ENCODE measurements around the gene SH3BP2. TPM values are rescaled to one million over a fixed set of nuclear protein-coding genes. Genes with fewer than 3 reads are reported as not detected.

Gene SH3BP2
- total RNA-seq, 1 experiment from 2014 or later, result 52.8 TPM

DNA sequence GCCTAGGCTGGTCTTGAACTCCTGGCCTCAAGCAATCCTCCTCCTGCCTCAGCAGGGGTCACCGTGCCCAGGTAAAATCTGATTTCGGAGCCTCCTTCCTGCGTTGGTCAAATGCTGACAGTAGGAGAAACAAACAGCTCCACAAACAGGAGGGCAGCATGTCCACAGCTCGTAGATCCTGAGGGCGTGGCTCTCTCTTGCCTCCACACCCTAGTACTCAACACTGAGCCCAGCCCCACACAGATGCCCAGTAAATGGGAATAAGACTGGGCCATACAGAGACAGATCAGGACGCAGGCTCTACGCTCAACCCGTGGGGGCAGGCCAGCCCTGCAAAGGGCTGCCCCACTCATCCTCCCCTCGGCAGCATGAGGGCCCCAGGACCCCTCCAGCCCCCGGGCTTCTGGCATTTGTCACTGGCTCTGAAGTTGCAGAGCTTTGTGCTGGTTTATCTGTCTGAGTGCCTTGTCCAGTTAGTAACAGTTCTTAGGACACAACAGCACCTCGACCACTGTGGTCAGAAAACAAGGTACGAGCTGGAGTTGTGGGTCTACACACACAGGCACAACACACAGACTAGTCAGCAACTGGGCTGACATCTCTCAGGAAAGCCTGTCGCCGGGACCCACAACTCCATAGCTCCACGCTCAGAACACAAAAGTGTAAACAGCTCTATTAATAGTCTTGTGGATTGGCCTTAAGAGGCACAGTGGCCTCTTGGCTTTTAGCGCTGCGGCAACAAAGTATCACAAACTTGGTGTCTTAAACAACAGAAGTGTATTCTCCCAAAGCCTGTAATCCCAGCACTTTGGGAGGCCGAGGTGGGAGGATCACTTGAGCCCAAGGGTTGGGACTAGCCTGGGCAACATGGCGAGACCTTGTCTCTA lies 41.9 kb upstream of the SH3BP2 start (continued):
- TF ChIP-seq, protein P1, sequence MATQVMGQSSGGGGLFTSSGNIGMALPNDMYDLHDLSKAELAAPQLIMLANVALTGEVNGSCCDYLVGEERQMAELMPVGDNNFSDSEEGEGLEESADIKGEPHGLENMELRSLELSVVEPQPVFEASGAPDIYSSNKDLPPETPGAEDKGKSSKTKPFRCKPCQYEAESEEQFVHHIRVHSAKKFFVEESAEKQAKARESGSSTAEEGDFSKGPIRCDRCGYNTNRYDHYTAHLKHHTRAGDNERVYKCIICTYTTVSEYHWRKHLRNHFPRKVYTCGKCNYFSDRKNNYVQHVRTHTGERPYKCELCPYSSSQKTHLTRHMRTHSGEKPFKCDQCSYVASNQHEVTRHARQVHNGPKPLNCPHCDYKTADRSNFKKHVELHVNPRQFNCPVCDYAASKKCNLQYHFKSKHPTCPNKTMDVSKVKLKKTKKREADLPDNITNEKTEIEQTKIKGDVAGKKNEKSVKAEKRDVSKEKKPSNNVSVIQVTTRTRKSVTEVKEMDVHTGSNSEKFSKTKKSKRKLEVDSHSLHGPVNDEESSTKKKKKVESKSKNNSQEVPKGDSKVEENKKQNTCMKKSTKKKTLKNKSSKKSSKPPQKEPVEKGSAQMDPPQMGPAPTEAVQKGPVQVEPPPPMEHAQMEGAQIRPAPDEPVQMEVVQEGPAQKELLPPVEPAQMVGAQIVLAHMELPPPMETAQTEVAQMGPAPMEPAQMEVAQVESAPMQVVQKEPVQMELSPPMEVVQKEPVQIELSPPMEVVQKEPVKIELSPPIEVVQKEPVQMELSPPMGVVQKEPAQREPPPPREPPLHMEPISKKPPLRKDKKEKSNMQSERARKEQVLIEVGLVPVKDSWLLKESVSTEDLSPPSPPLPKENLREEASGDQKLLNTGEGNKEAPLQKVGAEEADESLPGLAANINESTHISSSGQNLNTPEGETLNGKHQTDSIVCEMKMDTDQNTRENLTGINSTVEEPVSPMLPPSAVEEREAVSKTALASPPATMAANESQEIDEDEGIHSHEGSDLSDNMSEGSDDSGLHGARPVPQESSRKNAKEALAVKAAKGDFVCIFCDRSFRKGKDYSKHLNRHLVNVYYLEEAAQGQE (IDR thresholded peaks at IDR 0.05; ENCODE audit: low read depth), result no peak
- no peak for TF ChIP-seq FOSL1 (IDR thresholded peaks at IDR 0.05; ENCODE audit: low read depth)
- no peak for TF ChIP-seq SRF (IDR thresholded peaks at IDR 0.05; ENCODE audit: low read depth)
- no peak for TF ChIP-seq EZH2 (IDR thresholded peaks at IDR 0.05)

DNA sequence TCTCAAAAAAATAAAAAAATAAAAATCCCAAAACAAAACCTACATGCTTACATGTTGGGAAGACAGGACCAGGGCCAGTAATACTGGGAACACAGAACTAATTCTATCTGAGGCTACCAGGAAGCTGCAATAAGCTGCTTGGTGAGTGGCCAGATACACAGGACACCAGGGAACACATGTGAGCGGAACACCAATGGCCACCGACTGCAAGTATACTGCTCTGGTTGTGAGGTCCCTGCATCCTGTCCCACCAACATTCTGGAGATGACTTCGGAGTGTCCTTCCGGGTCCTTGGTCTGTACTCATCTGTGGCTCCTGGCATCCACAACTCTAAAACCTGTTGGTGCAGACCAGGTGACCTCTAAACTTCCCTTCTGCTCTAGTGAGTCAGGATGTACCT lies 39.4 kb upstream of the SH3BP2 start:
- no TSS peak for BruUV-seq (replicated peaks)
- no peak overlapping the region for H3K4me3 ChIP-seq (replicated peaks in 1 of 2; ENCODE audit: low read depth in 1 of 2, low read length in 2 of 2)
- H3K9me2 ChIP-seq (ENCODE audit: insufficient read depth), result no peaks in the 10 kb centered on the region
- DNase-seq (ENCODE audit: low read depth, low spot score) (no peak), ATAC-seq (no peak)
- no peak overlapping the region for H3K9ac ChIP-seq (ENCODE audit: low read length)
- no peaks in the 10 kb centered on the region for H3K27me3 ChIP-seq (ENCODE audit: insufficient read depth, low read length)
- ChIA-PET POLR2A (no interaction called here), CTCF (no interaction called here), RAD21 (ENCODE audit: low non-redundant PET in 1 of 2, low total read pairs in 2 of 2, uncharacterized antibody in 2 of 2, unreplicated experiment in 2 of 2) (no interaction called here)
- H4K20me1 ChIP-seq (ENCODE audit: insufficient read depth), result no peaks in the 10 kb centered on the region
- TF ChIP-seq CBX3 (IDR thresholded peaks at IDR 0.05; ENCODE audit: low read depth), result no peak
- no peak for TF ChIP-seq ZNF274 (IDR thresholded peaks at IDR 0.05; ENCODE audit: low read depth, low read length)
- no peak for TF ChIP-seq JUND (IDR thresholded peaks at IDR 0.05)
- TF ChIP-seq, protein P2, sequence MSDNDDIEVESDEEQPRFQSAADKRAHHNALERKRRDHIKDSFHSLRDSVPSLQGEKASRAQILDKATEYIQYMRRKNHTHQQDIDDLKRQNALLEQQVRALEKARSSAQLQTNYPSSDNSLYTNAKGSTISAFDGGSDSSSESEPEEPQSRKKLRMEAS (IDR thresholded peaks at IDR 0.05), result no peak
- TF ChIP-seq, protein P3, sequence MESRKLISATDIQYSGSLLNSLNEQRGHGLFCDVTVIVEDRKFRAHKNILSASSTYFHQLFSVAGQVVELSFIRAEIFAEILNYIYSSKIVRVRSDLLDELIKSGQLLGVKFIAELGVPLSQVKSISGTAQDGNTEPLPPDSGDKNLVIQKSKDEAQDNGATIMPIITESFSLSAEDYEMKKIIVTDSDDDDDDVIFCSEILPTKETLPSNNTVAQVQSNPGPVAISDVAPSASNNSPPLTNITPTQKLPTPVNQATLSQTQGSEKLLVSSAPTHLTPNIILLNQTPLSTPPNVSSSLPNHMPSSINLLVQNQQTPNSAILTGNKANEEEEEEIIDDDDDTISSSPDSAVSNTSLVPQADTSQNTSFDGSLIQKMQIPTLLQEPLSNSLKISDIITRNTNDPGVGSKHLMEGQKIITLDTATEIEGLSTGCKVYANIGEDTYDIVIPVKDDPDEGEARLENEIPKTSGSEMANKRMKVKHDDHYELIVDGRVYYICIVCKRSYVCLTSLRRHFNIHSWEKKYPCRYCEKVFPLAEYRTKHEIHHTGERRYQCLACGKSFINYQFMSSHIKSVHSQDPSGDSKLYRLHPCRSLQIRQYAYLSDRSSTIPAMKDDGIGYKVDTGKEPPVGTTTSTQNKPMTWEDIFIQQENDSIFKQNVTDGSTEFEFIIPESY (IDR thresholded peaks at IDR 0.05; ENCODE audit: extremely low read depth, insufficient replicate concordance, low read length), result no peak
- TF ChIP-seq ELF1 (IDR thresholded peaks at IDR 0.05; ENCODE audit: borderline replicate concordance, low read depth), result no peak
- no peak for TF ChIP-seq EGR1 (IDR thresholded peaks at IDR 0.05; ENCODE audit: low read depth)
- TF ChIP-seq SRF (IDR thresholded peaks at IDR 0.05; ENCODE audit: low read depth), result no peak
- TF ChIP-seq, protein P1 (IDR thresholded peaks at IDR 0.05; ENCODE audit: low read depth), result no peak
- no peak for TF ChIP-seq EZH2 (IDR thresholded peaks at IDR 0.05)
- no peak overlapping the region for H2AFZ ChIP-seq (ENCODE audit: low read depth, low read length, poor library complexity, severe bottlenecking)
- no peak overlapping the region for H3K27ac ChIP-seq (ENCODE audit: low read depth, low read length)
- intact Hi-C loops (cut with micrococcal nuclease), result no loop called here
- H3K9me3 ChIP-seq (ENCODE audit: control insufficient read depth in 1 of 2, insufficient read depth in 1 of 2, low read depth in 1 of 2, low read length in 2 of 2), result no peaks in the 10 kb centered on the region
- peaks cover 62% of the 10 kb centered on the region for H3K79me2 ChIP-seq (ENCODE audit: insufficient read depth, low read length)
- H3K4me1 ChIP-seq (ENCODE audit: control insufficient read depth in 1 of 2, insufficient read depth in 2 of 2, low read length in 2 of 2), result peaks cover 11 to 15% of the 10 kb centered on the region in 2 experiments; a peak in 3 of 4 replicates
- no peak overlapping the region for H3K4me2 ChIP-seq (ENCODE audit: low read length)
- no peaks in the 10 kb centered on the region for H3K36me3 ChIP-seq (ENCODE audit: control insufficient read depth in 1 of 2, insufficient read depth in 2 of 2, low read length in 2 of 2)
